Purkinje cell (primary cell): ENCODE measurements around the gene RHOB. TPM values are rescaled to one million over a fixed set of nuclear protein-coding genes. Genes with fewer than 3 reads are reported as not detected.

ENCODE experiments used
- polyA plus RNA-seq: library from polyadenylated mRNA; unstranded; fragments of >200 nt; fragmentation: Nextera tagmentation; gene quantifications from 2 replicates; pipeline ENCODE4 v1.2.1, GENCODE V29; 2014

Gene RHOB
- polyA plus RNA-seq: 11.9 and 27.7 TPM in 2 replicates

GRCh38 chr2:20446917-20447436 is at the start of gene RHOB:
Gene RHOB, plus strand, starts transcription at chr2:20447074. Its CDS starts 392 bp downstream, at chr2:20447466.

Other genes with a start within 250 kb of the RHOB start
- gene SDC1, start 221.9 kb upstream of the RHOB start, polyA plus RNA-seq: 3.1 and 9.0 TPM in 2 replicates
- 15.9 and 22.7 TPM in 2 replicates for gene PUM2, start 96.2 kb upstream of the RHOB start, polyA plus RNA-seq
- gene HS1BP3, start 204.0 kb downstream of the RHOB start, polyA plus RNA-seq: 0.27 TPM in 1 of 2 replicates, not detected in the other
- gene GDF7, start 220.1 kb downstream of the RHOB start, polyA plus RNA-seq: not detected in 2 replicates